SHP77 (cell line): Measurements from ENCODE around the gene SPACA7.

Source experiments
- DNase-seq, 2 experiments: peaks; one replicate each; lab custom pipeline; 2025; lab: John Stamatoyannopoulos, UW

The SPACA7 gene

GRCh38 chr13:112466132-112467058, 90.2 kb downstream of the SPACA7 start:
- DNase-seq, result no peak

GRCh38 chr13:112467236-112467635, 91.1 kb downstream of the SPACA7 start:
- DNase-seq, result no peak

- DNase-seq, result no peak
Measured at GRCh38 chr13:112468069-112468468, 91.9 kb downstream of the SPACA7 start.

GRCh38 chr13:112469071-112469745, 93.1 kb downstream of the SPACA7 start:
- no peak for DNase-seq

- DNase-seq, result no peak
Measured at GRCh38 chr13:112473818-112474217, 97.7 kb downstream of the SPACA7 start.

GRCh38 chr13:112474869-112475268, 98.7 kb downstream of the SPACA7 start:
- DNase-seq, result no peak

GRCh38 chr13:112475889-112476288, 99.7 kb downstream of the SPACA7 start:
- DNase-seq, result no peak

GRCh38 chr13:112477070-112477619, 101.0 kb downstream of the SPACA7 start:
- DNase-seq, result no peak

- no peak for DNase-seq
Measured at GRCh38 chr13:112479389-112479788, 103.2 kb downstream of the SPACA7 start.

GRCh38 chr13:112481458-112481857, 105.3 kb downstream of the SPACA7 start:
- no peak for DNase-seq

- no peak for DNase-seq
Measured at GRCh38 chr13:112483299-112483698, 107.1 kb downstream of the SPACA7 start.
